Measurements from ENCODE around the gene THSD4. TPM values are rescaled to one million over a fixed set of nuclear protein-coding genes. Genes with fewer than 3 reads are reported as not detected.
A peak's percentile ranks its signal among the peaks of the same experiment; 100 is the strongest.

The THSD4 gene
- total RNA-seq, 2 experiments from 2014 or later, result not detected

GRCh38 chr15:71385457-71385856 lies 270.2 kb downstream of the THSD4 start:
- no peak for TF ChIP-seq EZH2phosphoT487 (IDR thresholded peaks at IDR 0.05; ENCODE audit: borderline replicate concordance, low read depth, low read length)
- no peak for TF ChIP-seq CTCF (conservative IDR thresholded peaks at IDR 0.05; ENCODE audit: low read length)
- Histone ChIP-seq H3K4me1 (ENCODE audit: insufficient read depth, low read length, poor library complexity, severe bottlenecking) (no peaks in the 10 kb centered on the region), H3K4me3 (ENCODE audit: low read depth, low read length, poor library complexity, severe bottlenecking) (no peak overlapping the region), H3K4me2 (ENCODE audit: low read length) (no peak overlapping the region), H4K20me1 (ENCODE audit: insufficient read depth, low read length) (no peaks in the 10 kb centered on the region), H3K79me2 (ENCODE audit: insufficient read depth, low read depth, low read length) (no peaks in the 10 kb centered on the region), H3K9me3 (ENCODE audit: low read length) (no peaks in the 10 kb centered on the region), H3K27ac (ENCODE audit: low read depth, low read length, poor library complexity, severe bottlenecking) (no peak overlapping the region), H3K36me3 (ENCODE audit: insufficient read depth, low read length) (no peaks in the 10 kb centered on the region), H3K9me2 (ENCODE audit: insufficient read depth, low read length) (no peaks in the 10 kb centered on the region), H2AFZ (ENCODE audit: low read length) (no peak overlapping the region)
- no peak for DNase-seq (ENCODE audit: low spot score)
- intact Hi-C loops (cut with micrococcal nuclease; ENCODE audit: unreplicated experiment), result no loop called here
- POLR2A ChIA-PET, result no interaction called here
- CTCF ChIA-PET (ENCODE audit: unreplicated experiment), result no interaction called here
- BruUV-seq (replicated peaks), result no TSS peak

- Histone ChIP-seq H3K4me3 (ENCODE audit: low read depth, low read length, poor library complexity, severe bottlenecking) (no peak overlapping the region), H3K36me3 (ENCODE audit: insufficient read depth, low read length) (no peaks in the 10 kb centered on the region), H2AFZ (ENCODE audit: low read length) (no peak overlapping the region), H3K9me2 (ENCODE audit: insufficient read depth, low read length) (no peaks in the 10 kb centered on the region), H3K79me2 (ENCODE audit: insufficient read depth, low read depth, low read length) (no peaks in the 10 kb centered on the region), H3K9me3 (ENCODE audit: low read length) (no peaks in the 10 kb centered on the region), H4K20me1 (ENCODE audit: insufficient read depth, low read length) (no peaks in the 10 kb centered on the region), H3K4me2 (ENCODE audit: low read length) (no peak overlapping the region), H3K27ac (ENCODE audit: low read depth, low read length, poor library complexity, severe bottlenecking) (no peak overlapping the region), H3K4me1 (ENCODE audit: insufficient read depth, low read length, poor library complexity, severe bottlenecking) (no peaks in the 10 kb centered on the region)
- POLR2A ChIA-PET, result no interaction called here
- intact Hi-C loops (cut with micrococcal nuclease; ENCODE audit: unreplicated experiment), result loop anchor here (2.0 kb wide), 1 partner anchor 55 kb away; no protein-coding TSS in a partner anchor
- CTCF ChIA-PET (ENCODE audit: unreplicated experiment), result no interaction called here
- TF ChIP-seq CTCF (conservative IDR thresholded peaks at IDR 0.05; ENCODE audit: low read length), result no peak
- TF ChIP-seq EZH2phosphoT487 (IDR thresholded peaks at IDR 0.05; ENCODE audit: borderline replicate concordance, low read depth, low read length), result no peak
- no TSS peak for BruUV-seq (replicated peaks)
- no peak for DNase-seq (ENCODE audit: low spot score)
These were observed 270.7 kb downstream of the THSD4 start for GRCh38 chr15:71386005-71386404.

- no peaks in the 10 kb centered on the region for H3K9me3 ChIP-seq (ENCODE audit: low read length)
- no TSS peak for BruUV-seq (replicated peaks)
- intact Hi-C loops (cut with micrococcal nuclease; ENCODE audit: unreplicated experiment), result loop anchor here (2.0 kb wide), 1 partner anchor 54 kb away; no protein-coding TSS in a partner anchor
- H3K4me2 ChIP-seq (ENCODE audit: low read length), result no peak overlapping the region
- no peaks in the 10 kb centered on the region for H3K36me3 ChIP-seq (ENCODE audit: insufficient read depth, low read length)
- no peaks in the 10 kb centered on the region for H3K79me2 ChIP-seq (ENCODE audit: insufficient read depth, low read depth, low read length)
- H3K4me1 ChIP-seq (ENCODE audit: insufficient read depth, low read length, poor library complexity, severe bottlenecking), result peaks cover 5% of the 10 kb centered on the region
- DNase-seq (ENCODE audit: low spot score), result peak; percentile 31
- H3K4me3 ChIP-seq (ENCODE audit: low read depth, low read length, poor library complexity, severe bottlenecking), result no peak overlapping the region
- 0 out of 2 replicates have a peak overlapping the region, but pooled peaks have one; percentile 24 for H2AFZ ChIP-seq (ENCODE audit: low read length)
- H4K20me1 ChIP-seq (ENCODE audit: insufficient read depth, low read length), result no peaks in the 10 kb centered on the region
- no peaks in the 10 kb centered on the region for H3K9me2 ChIP-seq (ENCODE audit: insufficient read depth, low read length)
- CTCF ChIA-PET (ENCODE audit: unreplicated experiment), result no interaction called here
- H3K27ac ChIP-seq (ENCODE audit: low read depth, low read length, poor library complexity, severe bottlenecking), result no peak overlapping the region
- POLR2A ChIA-PET, result no interaction called here
- TF ChIP-seq EZH2phosphoT487 (IDR thresholded peaks at IDR 0.05; ENCODE audit: borderline replicate concordance, low read depth, low read length) (no peak), CTCF (conservative IDR thresholded peaks at IDR 0.05; ENCODE audit: low read length) (peak; percentile 74)
These were observed 271.4 kb downstream of the THSD4 start for GRCh38 chr15:71386448-71387236.
